Rectal smooth muscle tissue (tissue), 1 donor: ENCODE data around the gene SRXN1.
"Not testable (repeated sequence)": the region's sequence is repeated elsewhere in the genome, so short reads cannot be mapped to it uniquely, and the experiment has no call there.

ENCODE experiments used
- H3K27ac ChIP-seq: one replicate; pipeline ENCODE4 v1.7.0; 2013; ENCODE audit warnings: low read depth, low read length, inconsistent platforms
- H3K27me3 ChIP-seq: one replicate; pipeline ENCODE4 v1.7.0; 2013; ENCODE audit warnings: low read length; ENCODE audit not compliant: control insufficient read depth, insufficient read depth
- H3K36me3 ChIP-seq: one replicate; pipeline ENCODE4 v1.7.0; 2013; ENCODE audit warnings: low read length; ENCODE audit not compliant: control insufficient read depth, insufficient read depth
- H3K4me1 ChIP-seq: one replicate; pipeline ENCODE4 v1.7.0; 2013; ENCODE audit warnings: low read length; ENCODE audit not compliant: control insufficient read depth, insufficient read depth
- H3K4me3 ChIP-seq: one replicate; pipeline ENCODE4 v1.7.0; 2013; ENCODE audit warnings: low read length
- H3K9ac ChIP-seq: one replicate; pipeline ENCODE4 v1.7.0; 2013; ENCODE audit warnings: low read length

SRXN1 gene

DNA sequence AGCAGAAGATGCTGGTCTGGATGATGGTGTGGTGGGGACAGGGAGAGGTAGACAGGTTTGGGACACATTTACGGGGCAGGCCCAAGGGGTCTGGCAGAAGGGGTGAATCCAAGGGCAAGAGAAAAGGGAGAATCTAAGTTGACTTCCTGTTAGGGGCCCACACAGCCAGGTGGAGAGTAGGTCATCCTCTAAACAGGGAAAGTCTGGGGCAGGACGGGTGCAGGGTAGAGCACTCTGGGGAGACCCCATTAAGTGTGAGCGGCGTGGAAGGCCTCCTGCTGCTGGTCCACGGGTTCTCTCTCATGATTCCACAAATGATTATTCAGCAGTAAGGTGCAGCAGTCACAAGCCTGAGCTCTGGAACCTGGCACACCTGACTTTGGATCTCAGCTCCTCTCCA is 2.7 kb downstream of the SRXN1 start:
- H3K4me3 ChIP-seq: no peak overlapping the region
- no peak overlapping the region for H3K27ac ChIP-seq
- H3K27me3 ChIP-seq: no peaks in the 10 kb centered on the region
- H3K9ac ChIP-seq: no peak overlapping the region
- peaks cover 15% of the 10 kb centered on the region for H3K36me3 ChIP-seq
- H3K4me1 ChIP-seq: peaks cover 5% of the 10 kb centered on the region

DNA sequence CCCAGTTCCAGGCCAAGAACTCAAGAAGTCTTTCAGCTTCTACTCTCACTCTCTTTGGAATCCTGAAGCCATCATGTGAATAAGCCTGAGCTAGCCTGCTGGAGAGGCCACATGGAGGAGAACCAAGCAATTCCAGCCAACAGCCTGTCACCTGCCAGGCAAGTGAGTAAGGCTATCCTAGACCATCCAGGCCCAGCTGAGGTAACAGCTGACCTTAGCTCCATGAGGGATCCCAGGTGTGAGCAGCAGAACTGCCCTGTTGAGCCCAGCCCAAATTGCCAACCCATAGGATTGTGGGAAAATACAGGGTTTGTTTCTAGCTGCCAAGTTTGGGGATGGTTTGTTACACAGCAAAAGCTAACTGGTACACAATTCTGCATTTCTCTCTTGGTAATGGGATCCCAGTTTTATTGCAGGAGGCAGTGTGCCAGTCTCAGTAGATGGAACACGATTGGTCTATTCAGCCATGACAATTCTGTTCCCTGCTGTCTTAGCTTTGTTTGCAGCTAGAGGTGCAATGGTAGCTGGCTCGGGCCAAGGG is 5.5 kb downstream of the SRXN1 start:
- Histone ChIP-seq H3K36me3 (peaks cover 15% of the 10 kb centered on the region), H3K27ac (no peak overlapping the region), H3K27me3 (no peaks in the 10 kb centered on the region), H3K4me1 (no peaks in the 10 kb centered on the region), H3K9ac (no peak overlapping the region), H3K4me3 (no peak overlapping the region)

GRCh38 chr20:646868-647233 is 6.1 kb downstream of the SRXN1 start:
- no peak overlapping the region for H3K9ac ChIP-seq
- no peak overlapping the region for H3K27ac ChIP-seq
- no peaks in the 10 kb centered on the region for H3K27me3 ChIP-seq
- no peaks in the 10 kb centered on the region for H3K4me1 ChIP-seq
- H3K36me3 ChIP-seq: peaks cover 15% of the 10 kb centered on the region
- no peak overlapping the region for H3K4me3 ChIP-seq

- no peak overlapping the region for H3K4me3 ChIP-seq
- no peak overlapping the region for H3K27ac ChIP-seq
- no peaks in the 10 kb centered on the region for H3K27me3 ChIP-seq
- no peak overlapping the region for H3K9ac ChIP-seq
- H3K36me3 ChIP-seq: peaks cover 15% of the 10 kb centered on the region
- H3K4me1 ChIP-seq: no peaks in the 10 kb centered on the region
These were observed 6.7 kb downstream of the SRXN1 start for GRCh38 chr20:646107-646867.

GRCh38 chr20:645318-646106 is 7.5 kb downstream of the SRXN1 start:
- H3K4me3 ChIP-seq: no peak overlapping the region
- H3K4me1 ChIP-seq: no peaks in the 10 kb centered on the region
- peaks cover 15% of the 10 kb centered on the region for H3K36me3 ChIP-seq
- no peak overlapping the region for H3K9ac ChIP-seq
- no peak overlapping the region for H3K27ac ChIP-seq
- H3K27me3 ChIP-seq: no peaks in the 10 kb centered on the region

GRCh38 chr20:644692-645317 is 8.2 kb downstream of the SRXN1 start:
- H3K4me1 ChIP-seq: no peaks in the 10 kb centered on the region
- H3K36me3 ChIP-seq: peaks cover 15% of the 10 kb centered on the region
- H3K4me3 ChIP-seq: no peak overlapping the region
- no peak overlapping the region for H3K9ac ChIP-seq
- no peaks in the 10 kb centered on the region for H3K27me3 ChIP-seq
- no peak overlapping the region for H3K27ac ChIP-seq

GRCh38 chr20:642398-643174 is 10.4 kb downstream of the SRXN1 start:
- no peak overlapping the region for H3K4me3 ChIP-seq
- H3K9ac ChIP-seq: no peak overlapping the region
- H3K27me3 ChIP-seq: no peaks in the 10 kb centered on the region
- H3K27ac ChIP-seq: no peak overlapping the region
- H3K4me1 ChIP-seq: no peaks in the 10 kb centered on the region
- peaks cover 3% of the 10 kb centered on the region for H3K36me3 ChIP-seq

GRCh38 chr20:642013-642397 is 11.0 kb downstream of the SRXN1 start:
- not testable (repeated sequence) for H3K27me3 ChIP-seq, H3K4me3 ChIP-seq, H3K9ac ChIP-seq, H3K36me3 ChIP-seq, H3K4me1 ChIP-seq, H3K27ac ChIP-seq

DNA sequence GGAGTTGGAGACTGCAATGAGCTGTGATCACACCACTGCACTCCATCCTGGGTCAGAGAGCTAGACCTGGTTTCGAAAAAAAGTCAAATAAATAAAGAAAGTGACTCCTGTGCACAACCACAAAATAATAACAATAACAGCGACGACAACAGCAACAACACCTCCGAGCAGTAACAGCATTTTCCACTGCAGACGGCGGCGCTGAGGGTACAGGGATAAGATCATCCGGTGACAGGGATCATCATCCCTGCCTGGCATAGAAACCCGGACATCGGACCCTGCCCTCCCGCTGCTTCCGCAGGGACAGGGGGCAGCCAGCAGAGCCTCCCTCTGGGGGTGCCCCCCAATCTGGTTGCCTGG is 11.5 kb downstream of the SRXN1 start:
- H3K4me1 ChIP-seq: no peaks in the 10 kb centered on the region
- no peaks in the 10 kb centered on the region for H3K27me3 ChIP-seq
- H3K9ac ChIP-seq: no peak overlapping the region
- H3K36me3 ChIP-seq: no peaks in the 10 kb centered on the region
- no peak overlapping the region for H3K4me3 ChIP-seq
- no peak overlapping the region for H3K27ac ChIP-seq

DNA sequence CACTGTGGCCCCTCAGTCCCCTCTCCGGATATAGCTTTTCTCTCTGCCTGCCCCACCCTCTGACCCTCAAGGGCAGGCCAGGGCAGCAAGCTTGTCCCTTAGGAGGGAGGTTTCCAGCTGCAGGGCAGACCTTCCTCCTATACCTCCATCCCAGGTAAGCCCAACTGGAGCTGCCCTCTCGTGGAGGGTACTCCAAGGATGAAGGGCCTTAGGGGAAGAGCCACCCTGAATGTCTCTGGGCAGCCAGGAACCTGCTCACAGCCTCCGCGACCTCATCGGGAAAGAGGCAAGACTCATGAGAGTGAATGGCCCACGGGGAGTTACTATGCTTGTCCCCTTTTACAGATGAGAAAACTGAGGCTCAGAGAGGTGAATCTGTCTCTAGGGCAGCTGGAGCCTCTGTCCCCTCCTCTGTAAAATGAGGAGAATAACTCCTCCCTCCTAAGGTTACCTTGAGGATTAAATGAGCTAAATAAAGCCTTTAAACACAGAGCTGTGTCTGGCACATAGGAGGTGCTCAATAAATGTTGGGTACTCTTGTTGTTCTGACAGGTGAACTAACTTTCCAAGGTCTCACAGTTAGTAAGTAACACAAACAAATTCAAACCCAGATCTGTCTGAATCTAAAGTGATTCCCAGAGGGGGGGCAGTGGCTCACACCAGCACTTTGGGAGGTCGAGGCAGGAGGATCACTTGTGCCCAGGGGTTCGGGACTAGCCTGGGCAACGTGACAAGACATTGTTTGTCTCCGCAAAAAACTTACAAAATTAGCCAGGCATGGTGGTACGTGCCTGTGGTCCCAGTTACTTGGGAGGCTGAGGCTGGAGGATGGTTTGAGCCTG is 12.1 kb downstream of the SRXN1 start:
- Histone ChIP-seq H3K4me3 (no peak overlapping the region), H3K9ac (no peak overlapping the region), H3K36me3 (no peaks in the 10 kb centered on the region), H3K27me3 (no peaks in the 10 kb centered on the region), H3K27ac (no peak overlapping the region), H3K4me1 (no peaks in the 10 kb centered on the region)

GRCh38 chr20:638579-638978 is 14.4 kb downstream of the SRXN1 start:
- Histone ChIP-seq H3K27me3 (no peaks in the 10 kb centered on the region), H3K4me1 (no peaks in the 10 kb centered on the region), H3K36me3 (no peaks in the 10 kb centered on the region), H3K9ac (no peak overlapping the region), H3K27ac (no peak overlapping the region), H3K4me3 (no peak overlapping the region)
